ENCODE results near the gene CHD5.

Gene CHD5

DNA sequence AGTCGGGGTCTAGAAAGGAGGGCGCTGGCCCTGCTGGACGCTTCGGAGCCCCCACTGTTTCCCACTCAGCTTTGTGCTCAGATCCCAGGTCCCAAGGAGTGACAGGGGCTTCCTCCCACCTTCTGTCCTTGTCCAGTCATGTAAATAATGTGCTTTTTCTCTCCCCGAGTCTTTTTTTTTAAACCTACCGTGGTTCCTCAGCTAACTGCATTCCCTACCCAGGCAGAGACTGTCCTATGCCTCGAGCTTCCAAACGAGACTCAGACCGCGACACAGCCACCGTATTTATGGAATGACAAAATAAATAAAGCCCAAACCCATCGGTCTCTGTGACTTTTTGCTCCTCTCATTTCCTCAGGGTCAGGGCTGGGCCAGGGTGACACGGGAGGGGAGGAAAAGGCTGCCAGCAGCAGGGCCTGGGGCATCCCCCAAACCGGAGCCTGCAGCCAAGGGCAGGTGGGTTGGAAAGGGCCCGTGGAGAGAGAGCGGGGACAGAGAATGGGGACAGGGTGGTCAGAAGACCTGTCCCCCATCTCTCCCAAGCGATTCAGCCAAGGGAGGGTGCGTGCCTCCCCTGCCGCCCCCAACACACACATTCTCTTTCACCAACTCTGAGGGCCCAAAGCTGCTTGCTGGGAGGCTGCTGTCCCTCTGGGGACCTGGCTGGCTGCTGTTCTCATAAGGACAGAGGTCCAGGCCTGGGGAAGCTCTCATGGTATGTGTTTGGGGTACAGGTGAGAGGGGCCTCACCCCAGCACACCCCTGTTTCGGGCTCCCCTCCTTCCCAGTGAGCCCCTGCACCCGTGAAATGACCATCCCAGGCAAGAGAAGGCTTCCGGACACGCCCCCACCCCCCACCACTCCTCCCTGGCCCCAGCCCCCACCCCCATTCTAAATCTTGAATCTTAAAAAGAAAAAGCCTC, 79.0 kb downstream of the CHD5 start:
- Histone ChIP-seq H3K36me3 (ENCODE audit: insufficient read depth, low read length) (peaks cover 33% of the 10 kb centered on the region; the same call in 1 of the 2 replicates), H3K4me1 (ENCODE audit: insufficient read depth, low read length, poor library complexity, severe bottlenecking) (no peaks in the 10 kb centered on the region), H3K79me2 (ENCODE audit: insufficient read depth, low read length) (no peaks in the 10 kb centered on the region), H3K27me3 (ENCODE audit: insufficient read depth, low read length, poor library complexity, severe bottlenecking) (no peaks in the 10 kb centered on the region), H3K9me3 (ENCODE audit: insufficient read depth, low read depth, low read length) (no peaks in the 10 kb centered on the region), H3K4me2 (ENCODE audit: low read depth, low read length, poor library complexity, severe bottlenecking) (no peak overlapping the region), H3F3A (ENCODE audit: low read depth) (no peaks in the 10 kb centered on the region), H3K9ac (ENCODE audit: low read depth, low read length, poor library complexity, severe bottlenecking) (no peak overlapping the region), H3K4me3 (ENCODE audit: low read length, poor library complexity, severe bottlenecking) (no peak overlapping the region), H2AFZ (ENCODE audit: low read length) (no peak overlapping the region), H4K20me1 (ENCODE audit: insufficient read depth, low read length, poor library complexity, severe bottlenecking) (peaks cover 3% of the 10 kb centered on the region), H3K9me2 (replicated peaks; ENCODE audit: low read depth, low read length) (no peaks in the 10 kb centered on the region)
- TF ChIP-seq, protein P1, sequence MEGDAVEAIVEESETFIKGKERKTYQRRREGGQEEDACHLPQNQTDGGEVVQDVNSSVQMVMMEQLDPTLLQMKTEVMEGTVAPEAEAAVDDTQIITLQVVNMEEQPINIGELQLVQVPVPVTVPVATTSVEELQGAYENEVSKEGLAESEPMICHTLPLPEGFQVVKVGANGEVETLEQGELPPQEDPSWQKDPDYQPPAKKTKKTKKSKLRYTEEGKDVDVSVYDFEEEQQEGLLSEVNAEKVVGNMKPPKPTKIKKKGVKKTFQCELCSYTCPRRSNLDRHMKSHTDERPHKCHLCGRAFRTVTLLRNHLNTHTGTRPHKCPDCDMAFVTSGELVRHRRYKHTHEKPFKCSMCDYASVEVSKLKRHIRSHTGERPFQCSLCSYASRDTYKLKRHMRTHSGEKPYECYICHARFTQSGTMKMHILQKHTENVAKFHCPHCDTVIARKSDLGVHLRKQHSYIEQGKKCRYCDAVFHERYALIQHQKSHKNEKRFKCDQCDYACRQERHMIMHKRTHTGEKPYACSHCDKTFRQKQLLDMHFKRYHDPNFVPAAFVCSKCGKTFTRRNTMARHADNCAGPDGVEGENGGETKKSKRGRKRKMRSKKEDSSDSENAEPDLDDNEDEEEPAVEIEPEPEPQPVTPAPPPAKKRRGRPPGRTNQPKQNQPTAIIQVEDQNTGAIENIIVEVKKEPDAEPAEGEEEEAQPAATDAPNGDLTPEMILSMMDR (conservative IDR thresholded peaks at IDR 0.05; ENCODE audit: low read length), result no peak
- TF ChIP-seq EZH2phosphoT487 (IDR thresholded peaks at IDR 0.05; ENCODE audit: borderline replicate concordance), result no peak

- Histone ChIP-seq H3K4me1 (ENCODE audit: insufficient read depth, low read length, poor library complexity, severe bottlenecking) (no peaks in the 10 kb centered on the region), H2AFZ (ENCODE audit: low read length) (no peak overlapping the region), H3K4me2 (ENCODE audit: low read depth, low read length, poor library complexity, severe bottlenecking) (no peak overlapping the region), H3K9me2 (replicated peaks; ENCODE audit: low read depth, low read length) (no peaks in the 10 kb centered on the region), H3K36me3 (ENCODE audit: insufficient read depth, low read length) (peaks cover 37% of the 10 kb centered on the region; the same call in 1 of the 2 replicates), H3K9me3 (ENCODE audit: insufficient read depth, low read depth, low read length) (no peaks in the 10 kb centered on the region), H3F3A (ENCODE audit: low read depth) (no peaks in the 10 kb centered on the region), H3K27me3 (ENCODE audit: insufficient read depth, low read length, poor library complexity, severe bottlenecking) (no peaks in the 10 kb centered on the region), H3K79me2 (ENCODE audit: insufficient read depth, low read length) (no peaks in the 10 kb centered on the region), H4K20me1 (ENCODE audit: insufficient read depth, low read length, poor library complexity, severe bottlenecking) (peaks cover 3% of the 10 kb centered on the region), H3K4me3 (ENCODE audit: low read length, poor library complexity, severe bottlenecking) (no peak overlapping the region), H3K9ac (ENCODE audit: low read depth, low read length, poor library complexity, severe bottlenecking) (no peak overlapping the region)
- TF ChIP-seq, protein P1 (conservative IDR thresholded peaks at IDR 0.05; ENCODE audit: low read length), result no peak; the same call in 1 of the 2 replicates
- TF ChIP-seq EZH2phosphoT487 (IDR thresholded peaks at IDR 0.05; ENCODE audit: borderline replicate concordance), result no peak
These were observed 80.0 kb downstream of the CHD5 start for GRCh38 chr1:6099787-6100765.

DNA sequence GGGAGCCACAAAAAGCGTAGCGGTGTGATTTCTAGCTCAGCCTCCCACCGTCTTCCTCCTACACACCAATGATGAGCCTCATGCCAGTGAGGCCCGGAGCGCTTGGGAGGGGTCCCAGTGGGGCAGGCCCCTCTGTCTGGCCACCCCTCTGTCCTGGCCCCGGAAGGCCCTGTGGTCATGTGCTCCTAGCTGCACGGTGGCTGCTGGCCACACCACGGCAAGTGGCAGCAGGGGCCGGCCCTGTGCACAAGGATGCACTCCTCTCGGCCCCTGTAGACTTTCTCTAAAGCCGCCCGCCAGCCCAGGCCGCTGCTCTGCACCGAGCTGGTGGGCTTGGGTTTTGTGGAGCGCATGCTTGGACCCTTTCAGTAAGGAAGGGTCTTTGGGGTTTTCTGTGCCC, 80.8 kb downstream of the CHD5 start:
- Histone ChIP-seq H3K4me3 (ENCODE audit: low read length, poor library complexity, severe bottlenecking) (no peak overlapping the region), H2AFZ (ENCODE audit: low read length) (no peak overlapping the region), H3K4me2 (ENCODE audit: low read depth, low read length, poor library complexity, severe bottlenecking) (no peak overlapping the region), H3K79me2 (ENCODE audit: insufficient read depth, low read length) (no peaks in the 10 kb centered on the region), H3K36me3 (ENCODE audit: insufficient read depth, low read length) (peaks cover 45% of the 10 kb centered on the region; the same call in 1 of the 2 replicates), H3K4me1 (ENCODE audit: insufficient read depth, low read length, poor library complexity, severe bottlenecking) (no peaks in the 10 kb centered on the region), H4K20me1 (ENCODE audit: insufficient read depth, low read length, poor library complexity, severe bottlenecking) (peaks cover 3% of the 10 kb centered on the region), H3K27me3 (ENCODE audit: insufficient read depth, low read length, poor library complexity, severe bottlenecking) (no peaks in the 10 kb centered on the region), H3K9me2 (replicated peaks; ENCODE audit: low read depth, low read length) (no peaks in the 10 kb centered on the region), H3K9ac (ENCODE audit: low read depth, low read length, poor library complexity, severe bottlenecking) (no peak overlapping the region), H3K9me3 (ENCODE audit: insufficient read depth, low read depth, low read length) (no peaks in the 10 kb centered on the region), H3F3A (ENCODE audit: low read depth) (no peaks in the 10 kb centered on the region)
- TF ChIP-seq, protein P1 (conservative IDR thresholded peaks at IDR 0.05; ENCODE audit: low read length), result no peak

All from Loucy (cell line).